Ishikawa (cell line): ENCODE data around the gene KIF26B.

Experiments
- CEBPB ChIP-seq: IDR thresholded peaks from 2 replicates; pipeline ENCODE4 v1.6.1; 2012
- CREB1 ChIP-seq: IDR thresholded peaks from 2 replicates; pipeline ENCODE4 v1.6.1; 2012; ENCODE audit warnings: low read depth
- EGR1 ChIP-seq: IDR thresholded peaks from 2 replicates; pipeline ENCODE4 v1.6.1; 2012
- EP300 ChIP-seq: IDR thresholded peaks from 2 replicates; pipeline ENCODE4 v1.6.1; 2012; ENCODE audit warnings: borderline replicate concordance
- FOXM1 ChIP-seq: IDR thresholded peaks from 2 replicates; pipeline ENCODE4 v1.6.1; 2012; ENCODE audit warnings: low read depth, borderline replicate concordance
- MAX ChIP-seq: IDR thresholded peaks from 2 replicates; pipeline ENCODE4 v1.6.1; 2012
- NFIC ChIP-seq: IDR thresholded peaks from 2 replicates; pipeline ENCODE4 v1.6.1; 2012
- RAD21 ChIP-seq: IDR thresholded peaks from 2 replicates; pipeline ENCODE4 v1.6.1; 2012; ENCODE audit warnings: low read depth
- REST ChIP-seq: IDR thresholded peaks from 2 replicates; pipeline ENCODE4 v1.6.1; 2012; ENCODE audit warnings: low read depth, mild to moderate bottlenecking
- TAF1 ChIP-seq: IDR thresholded peaks from 2 replicates; pipeline ENCODE4 v1.6.1; 2012; ENCODE audit warnings: low read depth, mild to moderate bottlenecking
- TCF12 ChIP-seq: IDR thresholded peaks from 2 replicates; pipeline ENCODE4 v1.6.1; 2012; ENCODE audit warnings: low read depth
- TEAD4 ChIP-seq: IDR thresholded peaks from 2 replicates; pipeline ENCODE4 v1.6.1; 2012
- USF1 ChIP-seq: IDR thresholded peaks from 2 replicates; pipeline ENCODE4 v1.6.1; 2012
- YY1 ChIP-seq: IDR thresholded peaks from 2 replicates; pipeline ENCODE4 v1.6.1; 2012; ENCODE audit warnings: low read depth
- ZBTB7A ChIP-seq: IDR thresholded peaks from 2 replicates; pipeline ENCODE4 v1.6.1; 2012; ENCODE audit warnings: low read depth

Gene KIF26B

GRCh38 chr1:245345191-245345884 lies 190.6 kb downstream of the KIF26B start:
- TF ChIP-seq ZBTB7A (no peak), TEAD4 (no peak), MAX (no peak), YY1 (no peak), EP300 (no peak), NFIC (no peak), CREB1 (no peak), RAD21 (no peak), USF1 (no peak), FOXM1 (no peak)

GRCh38 chr1:245348626-245349025 lies 193.8 kb downstream of the KIF26B start:
- no peak for TF ChIP-seq FOXM1
- TF ChIP-seq TEAD4: no peak
- TF ChIP-seq ZBTB7A: no peak
- TF ChIP-seq EGR1: no peak
- no peak for TF ChIP-seq YY1
- no peak for TF ChIP-seq NFIC
- no peak for TF ChIP-seq MAX
- TF ChIP-seq TCF12: no peak
- TF ChIP-seq CEBPB: no peak
- TF ChIP-seq CREB1: no peak
- TF ChIP-seq TAF1: no peak
- no peak for TF ChIP-seq EP300
- TF ChIP-seq REST: no peak
- TF ChIP-seq RAD21: no peak
- no peak for TF ChIP-seq USF1

GRCh38 chr1:245353411-245353810 lies 198.6 kb downstream of the KIF26B start:
- no peak for TF ChIP-seq EGR1

GRCh38 chr1:245353915-245354775 lies 199.4 kb downstream of the KIF26B start:
- TF ChIP-seq NFIC (no peak), FOXM1 (no peak), YY1 (no peak), REST (no peak), CEBPB (no peak), EP300 (no peak), TAF1 (no peak), EGR1 (no peak), USF1 (no peak), CREB1 (no peak), TCF12 (no peak), ZBTB7A (no peak), TEAD4 (no peak), MAX (no peak), RAD21 (no peak)
